GM21717 (cell line): ENCODE measurements around the gene TSSC4.

Experiments used
- ATAC-seq: cut with Tn5 transposase; IDR thresholded peaks from one replicate; pipeline ENCODE4 v1.9.1; 2021; ENCODE audit warnings: mild to moderate bottlenecking, moderate library complexity; ENCODE audit not compliant: unreplicated experiment

The TSSC4 gene

GRCh38 chr11:2368851-2369180 lies 31.7 kb upstream of the TSSC4 start:
- ATAC-seq: no peak

GRCh38 chr11:2369320-2369719 lies 31.2 kb upstream of the TSSC4 start:
- no peak for ATAC-seq

GRCh38 chr11:2369896-2370295 lies 30.7 kb upstream of the TSSC4 start:
- ATAC-seq: no peak

- no peak for ATAC-seq
These were observed 25.9 kb upstream of the TSSC4 start for GRCh38 chr11:2374456-2375201.

- ATAC-seq: no peak
These were observed 25.2 kb upstream of the TSSC4 start for GRCh38 chr11:2375341-2375853.

GRCh38 chr11:2375964-2376551 lies 24.5 kb upstream of the TSSC4 start:
- ATAC-seq: no peak

GRCh38 chr11:2376751-2377451 lies 23.6 kb upstream of the TSSC4 start, which contains the start of gene CD81:
Gene CD81 (plus strand): TSS chr11:2377310. CDS start chr11:2377550, 240 bp downstream.
- peak; percentile 28 for ATAC-seq

- ATAC-seq: peak; percentile 1
These were observed 22.8 kb upstream of the TSSC4 start for GRCh38 chr11:2377511-2378443.

GRCh38 chr11:2378527-2379210 lies 21.9 kb upstream of the TSSC4 start:
- ATAC-seq: no peak

- no peak for ATAC-seq
These were observed 20.9 kb upstream of the TSSC4 start for GRCh38 chr11:2379466-2380174.

GRCh38 chr11:2380396-2380795 lies 20.2 kb upstream of the TSSC4 start:
- no peak for ATAC-seq

GRCh38 chr11:2380807-2381350 lies 19.7 kb upstream of the TSSC4 start:
- ATAC-seq: no peak

- ATAC-seq: no peak
These were observed 18.9 kb upstream of the TSSC4 start for GRCh38 chr11:2381494-2382128.

- no peak for ATAC-seq
These were observed 18.4 kb upstream of the TSSC4 start for GRCh38 chr11:2382129-2382517.

- ATAC-seq: no peak
These were observed 17.4 kb upstream of the TSSC4 start for GRCh38 chr11:2382936-2383851.

GRCh38 chr11:2383852-2384804 lies 16.4 kb upstream of the TSSC4 start:
- ATAC-seq: peak; percentile 23
